HG03095 (cell line): ENCODE results near the gene ZFYVE21.

Source experiments
- ATAC-seq: cut with Tn5 transposase; IDR thresholded peaks from one replicate; pipeline ENCODE4 v1.9.1; 2021; ENCODE audit warnings: moderate library complexity; ENCODE audit not compliant: unreplicated experiment

The ZFYVE21 gene

GRCh38 chr14:103691655-103692054 is 24.0 kb upstream of the ZFYVE21 start:
- ATAC-seq, result peak; percentile 69

GRCh38 chr14:103692159-103692558 is 23.5 kb upstream of the ZFYVE21 start:
- ATAC-seq, result peak; percentile 14

GRCh38 chr14:103692871-103693270 is 22.7 kb upstream of the ZFYVE21 start:
- ATAC-seq, result no peak

GRCh38 chr14:103693515-103693914 is 22.1 kb upstream of the ZFYVE21 start:
- ATAC-seq, result no peak

- ATAC-seq, result no peak
Observed at GRCh38 chr14:103694572-103695026, 21.0 kb upstream of the ZFYVE21 start.

- ATAC-seq, result no peak
Observed at GRCh38 chr14:103695296-103696069, 20.1 kb upstream of the ZFYVE21 start.

- ATAC-seq, result no peak
Observed at GRCh38 chr14:103696070-103696402, 19.6 kb upstream of the ZFYVE21 start.

- no peak for ATAC-seq
Observed at GRCh38 chr14:103696466-103697071, 19.0 kb upstream of the ZFYVE21 start.

- no peak for ATAC-seq
Observed at GRCh38 chr14:103697206-103697602, 18.4 kb upstream of the ZFYVE21 start.

- ATAC-seq, result no peak
Observed at GRCh38 chr14:103697603-103698379, 17.8 kb upstream of the ZFYVE21 start.

- no peak for ATAC-seq
Observed at GRCh38 chr14:103698380-103699260, 17.0 kb upstream of the ZFYVE21 start.

GRCh38 chr14:103699261-103699661 is 16.3 kb upstream of the ZFYVE21 start:
- no peak for ATAC-seq

GRCh38 chr14:103699901-103700752 is 15.5 kb upstream of the ZFYVE21 start:
- no peak for ATAC-seq

GRCh38 chr14:103700753-103701490 is 14.7 kb upstream of the ZFYVE21 start:
- no peak for ATAC-seq

- ATAC-seq, result no peak
Observed at GRCh38 chr14:103702095-103702494, 13.5 kb upstream of the ZFYVE21 start.

GRCh38 chr14:103702497-103703432 is 12.8 kb upstream of the ZFYVE21 start:
- ATAC-seq, result no peak

GRCh38 chr14:103703433-103704385 is 11.9 kb upstream of the ZFYVE21 start:
- no peak for ATAC-seq
